Small intestine (tissue), 7 donors: Measurements from ENCODE around the gene TOX3. TPM values are rescaled to one million over a fixed set of nuclear protein-coding genes. Genes with fewer than 3 reads are reported as not detected.

Experiments
- DNase-seq, 2 donors: peaks; one replicate each; pipeline versions ENCODE4 v3.0.0 to v3.0.0-alpha.2; 2013
- FAIRE-seq: peaks from 2 replicates; lab custom pipeline; 2012; peaks lifted over from hg19 to GRCh38; lab: Jason Lieb, UNC
- H3K27ac ChIP-seq, 3 donors: one replicate each; pipeline ENCODE4 v1.5.1; 2013; ENCODE audit warnings: low read length in 2 of 3, mild to moderate bottlenecking in 2 of 3, control low read depth in 1 of 3, inconsistent platforms in 1 of 3, low read depth in 1 of 3, moderate library complexity in 1 of 3
- H3K27me3 ChIP-seq, 3 donors: one replicate each; pipeline ENCODE4 v1.6.1; 2013; ENCODE audit warnings: low read length in 3 of 3, inconsistent platforms in 1 of 3; ENCODE audit not compliant: control insufficient read depth in 3 of 3, insufficient read depth in 3 of 3
- H3K36me3 ChIP-seq, 3 donors: one replicate each; pipeline ENCODE4 v1.6.1; 2013; ENCODE audit warnings: low read length in 3 of 3, inconsistent platforms in 1 of 3, low read depth in 1 of 3, mild to moderate bottlenecking in 1 of 3, moderate library complexity in 1 of 3; ENCODE audit not compliant: control insufficient read depth in 3 of 3, insufficient read depth in 2 of 3
- H3K4me1 ChIP-seq, 3 donors: one replicate each; pipeline ENCODE4 v1.6.1; 2013; ENCODE audit warnings: low read length in 2 of 3, inconsistent platforms in 1 of 3, low read depth in 1 of 3, mild to moderate bottlenecking in 1 of 3, moderate library complexity in 1 of 3; ENCODE audit not compliant: control insufficient read depth in 3 of 3, insufficient read depth in 2 of 3
- H3K4me3 ChIP-seq, 3 donors: one replicate each; pipeline ENCODE4 v1.5.1; 2013; ENCODE audit warnings: low read length in 3 of 3, control low read depth in 1 of 3, inconsistent platforms in 1 of 3, low read depth in 1 of 3, mild to moderate bottlenecking in 1 of 3, moderate library complexity in 1 of 3
- H3K9me3 ChIP-seq, 2 donors: one replicate each; pipeline ENCODE4 v1.6.1; 2013; ENCODE audit warnings: low read depth in 1 of 2, low read length in 1 of 2; ENCODE audit not compliant: control insufficient read depth in 2 of 2, insufficient read depth in 1 of 2
- WGBS, 3 donors: extraction: QIAGEN DNeasy Blood & Tissue Kit; methylation state at CpG; one replicate each; pipeline ENCODE4 v1.1.7; 2013; 5-methylcytosine and 5-hydroxymethylcytosine counted together
- polyA plus RNA-seq, 4 donors: library from polyadenylated mRNA; stranded (reverse) in 3 of 4; unstranded in 1 of 4; fragments of 200-250 nt in 3 of 4; fragments of 120-200 nt in 1 of 4; gene quantifications; one replicate each; pipeline versions ENCODE4 v1.2.1 to v1.2.3, GENCODE V29; 2013
- donor health status: healthy with polysubstance abuse.
- donor health status: control.
- donor health status: control.
- donor health status: Bipolar disorder and iron deficiency.
- donor health status: healthy.

Gene TOX3
- polyA plus RNA-seq, 4 donors = 8.9 to 13.1 (median 9.7) TPM

DNA sequence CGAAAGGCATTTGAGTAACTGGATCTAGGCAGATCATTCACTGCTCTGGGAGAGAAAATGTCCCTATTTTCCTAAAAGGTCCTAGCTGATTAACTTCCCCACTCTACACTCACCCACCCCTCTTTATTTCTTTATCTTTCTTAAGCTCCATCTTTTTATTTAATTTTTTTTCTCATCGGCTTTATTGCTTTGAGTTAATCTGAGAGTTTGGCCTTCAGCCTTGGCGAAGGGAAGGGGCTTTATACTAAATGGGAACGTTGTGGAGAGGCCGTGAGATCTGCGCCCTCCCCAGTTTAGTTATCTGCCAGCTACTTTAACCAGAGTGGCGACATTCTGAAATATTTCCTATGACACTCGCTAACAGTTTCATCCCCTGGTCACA is 882 bp upstream of the TOX3 start:
- Histone ChIP-seq H3K27me3 (peaks cover 0 to 6% (median 5%) of the 10 kb centered on the region in 3 donors), H3K4me1 (peaks cover 0 to 13% (median 0%) of the 10 kb centered on the region in 3 donors), H3K4me3 (peak overlapping the region in 2 of 3 donors; percentile 55 to 85), H3K9me3 (no peaks in the 10 kb centered on the region), H3K27ac (peak overlapping the region in 2 of 3 donors; percentile 12 to 71), H3K36me3 (no peaks in the 10 kb centered on the region)
- no peak for FAIRE-seq
- WGBS, 3 donors = 34 to 47% (median 43%) methylated on average over 8 of the region's 8 CpGs
- no peak for DNase-seq

DNA sequence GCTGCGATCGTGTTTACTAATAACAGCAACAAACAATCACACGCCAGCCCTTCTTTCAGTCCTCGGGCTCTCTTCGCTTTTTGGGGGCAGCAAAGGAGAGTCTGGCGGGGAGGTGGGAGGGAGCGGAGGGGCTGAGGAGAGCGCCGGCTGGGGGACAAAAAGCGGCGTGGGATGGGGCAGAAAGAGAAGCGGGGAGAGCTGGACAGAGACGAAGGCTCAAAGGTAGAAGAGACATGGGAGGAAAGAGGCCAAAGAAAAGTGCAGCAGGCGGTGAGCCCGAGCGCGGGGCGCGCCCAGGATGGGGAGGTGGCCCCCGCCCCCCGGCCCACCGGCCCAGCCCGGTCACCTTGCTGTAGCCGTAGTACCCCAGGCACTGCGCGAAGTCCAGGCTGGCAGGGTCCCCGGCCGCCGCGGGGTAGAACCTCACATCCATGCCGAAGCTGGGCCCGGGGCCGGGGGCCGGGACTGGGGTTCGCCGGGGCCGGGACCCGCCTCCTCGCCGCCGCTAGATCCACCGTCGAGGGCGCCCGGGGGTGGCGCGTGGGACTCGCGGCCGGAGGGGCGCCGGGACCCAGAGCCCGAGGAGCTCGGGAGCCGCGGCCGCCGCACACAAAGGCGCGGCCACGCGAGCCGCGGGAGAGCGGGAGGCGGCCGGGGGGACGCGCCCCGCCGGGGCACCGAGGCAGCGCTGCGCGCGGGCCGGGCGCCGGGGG is 496 bp downstream of the TOX3 start:
- peaks cover 0 to 13% (median 3%) of the 10 kb centered on the region in 3 donors for H3K4me1 ChIP-seq
- H3K27me3 ChIP-seq = peaks cover 0 to 6% (median 5%) of the 10 kb centered on the region in 3 donors
- 2 to 6% (median 3%) methylated on average over 52 to 79 of the region's 79 CpGs for WGBS, 3 donors
- H3K27ac ChIP-seq = peak overlapping the region; percentile 26 to 95 (median 71)
- DNase-seq (peak; percentile 24 to 66), FAIRE-seq (no peak)
- H3K9me3 ChIP-seq = no peaks in the 10 kb centered on the region
- H3K4me3 ChIP-seq = peak overlapping the region; percentile 68 to 85 (median 81)
- H3K36me3 ChIP-seq = no peaks in the 10 kb centered on the region

GRCh38 chr16:52545898-52546266 is 1.1 kb downstream of the TOX3 start:
- 0 to 2% (median 1%) methylated on average over 15 of the region's 15 CpGs for WGBS, 3 donors
- H3K27ac ChIP-seq = peak overlapping the region; percentile 26 to 95 (median 71)
- DNase-seq (peak in 1 of 2 donors; percentile 43), FAIRE-seq (no peak)
- peaks cover 1 to 13% (median 3%) of the 10 kb centered on the region in 3 donors for H3K4me1 ChIP-seq
- no peaks in the 10 kb centered on the region for H3K9me3 ChIP-seq
- H3K36me3 ChIP-seq = no peaks in the 10 kb centered on the region
- peak overlapping the region; percentile 68 to 85 (median 81) for H3K4me3 ChIP-seq
- H3K27me3 ChIP-seq = peaks cover 0 to 6% (median 5%) of the 10 kb centered on the region in 3 donors

DNA sequence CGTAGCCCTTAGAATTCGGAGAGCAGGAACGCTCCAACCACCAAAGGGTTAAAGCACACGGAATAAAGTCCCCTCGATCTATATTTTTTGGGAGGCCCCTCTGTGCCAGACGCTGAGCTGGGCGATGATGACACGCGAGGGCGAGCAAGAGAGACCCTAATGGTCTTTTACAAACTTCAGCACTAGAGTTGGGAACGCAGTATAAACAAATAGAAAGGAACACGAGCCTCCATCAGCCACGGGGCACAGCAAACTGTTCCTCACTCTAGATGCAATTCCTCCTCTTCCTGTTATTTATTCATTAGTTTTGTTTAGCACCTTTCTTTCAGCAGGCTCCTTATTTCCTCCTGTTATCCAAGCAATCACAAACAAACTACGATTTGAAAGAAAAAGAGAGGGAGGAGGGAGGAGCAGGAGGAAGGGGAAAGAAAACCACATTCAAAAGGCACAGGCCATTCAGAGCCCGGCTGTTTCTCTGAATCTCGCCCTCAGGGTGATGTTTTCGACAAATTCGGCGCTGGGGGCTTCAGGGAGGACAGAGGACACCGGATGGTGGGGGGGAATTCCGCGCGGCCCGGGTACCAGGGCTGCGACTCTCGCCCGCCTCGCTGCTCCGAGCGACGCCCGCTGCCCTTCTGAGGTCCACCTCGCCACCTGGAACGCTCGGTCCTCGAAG is 1.6 kb downstream of the TOX3 start:
- peaks cover 3 to 13% (median 3%) of the 10 kb centered on the region in 3 donors for H3K4me1 ChIP-seq
- peak; percentile 33 to 43 for DNase-seq
- WGBS, 3 donors = 0 to 4% (median 2%) methylated on average over 36 of the region's 36 CpGs
- peaks cover 0 to 6% (median 5%) of the 10 kb centered on the region in 3 donors for H3K27me3 ChIP-seq
- peak overlapping the region; percentile 26 to 95 (median 40) for H3K27ac ChIP-seq
- H3K9me3 ChIP-seq = no peaks in the 10 kb centered on the region
- H3K4me3 ChIP-seq = peak overlapping the region; percentile 68 to 85 (median 81)
- no peaks in the 10 kb centered on the region for H3K36me3 ChIP-seq
- no peak for FAIRE-seq

DNA sequence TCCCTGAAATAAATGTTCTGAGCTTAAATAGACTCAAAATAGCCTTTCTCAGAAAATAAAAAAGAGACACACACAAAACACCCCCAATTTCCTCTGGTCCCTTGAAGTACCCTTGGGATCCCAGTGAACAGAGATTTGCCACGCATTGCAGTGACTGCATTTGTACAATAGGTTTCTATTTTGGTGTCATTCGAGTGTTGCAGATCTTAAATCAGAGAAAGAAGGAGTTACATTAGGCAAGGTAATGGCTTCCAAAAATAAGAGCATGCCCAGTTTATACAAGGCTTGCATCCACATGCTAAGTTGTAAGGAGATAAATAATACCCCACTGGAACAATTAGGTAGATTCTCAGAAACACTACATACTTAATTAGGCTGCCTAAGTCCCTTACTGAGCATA is 2.2 kb downstream of the TOX3 start:
- Histone ChIP-seq H3K4me3 (peak overlapping the region in 2 of 3 donors; percentile 81 to 85), H3K4me1 (peaks cover 3 to 13% (median 3%) of the 10 kb centered on the region in 3 donors), H3K9me3 (no peaks in the 10 kb centered on the region), H3K36me3 (no peaks in the 10 kb centered on the region), H3K27ac (peak overlapping the region in 1 of 3 donors; percentile 55), H3K27me3 (peaks cover 0 to 6% (median 5%) of the 10 kb centered on the region in 3 donors)
- 2 to 29% (median 23%) methylated on average over 2 of the region's 2 CpGs for WGBS, 3 donors
- FAIRE-seq (no peak), DNase-seq (no peak)

- DNase-seq (peak; percentile 30 to 65), FAIRE-seq (no peak)
- no peak overlapping the region for H3K27ac ChIP-seq
- 10 to 54% (median 21%) methylated on average over 4 of the region's 4 CpGs for WGBS, 3 donors
- no peaks in the 10 kb centered on the region for H3K36me3 ChIP-seq
- H3K9me3 ChIP-seq = no peaks in the 10 kb centered on the region
- H3K27me3 ChIP-seq = peaks cover 0 to 6% (median 5%) of the 10 kb centered on the region in 3 donors
- H3K4me3 ChIP-seq = peak overlapping the region in 1 of 3 donors; percentile 16
- peaks cover 3 to 11% (median 3%) of the 10 kb centered on the region in 3 donors for H3K4me1 ChIP-seq
Observed at GRCh38 chr16:52543654-52544053, 3.3 kb downstream of the TOX3 start.

DNA sequence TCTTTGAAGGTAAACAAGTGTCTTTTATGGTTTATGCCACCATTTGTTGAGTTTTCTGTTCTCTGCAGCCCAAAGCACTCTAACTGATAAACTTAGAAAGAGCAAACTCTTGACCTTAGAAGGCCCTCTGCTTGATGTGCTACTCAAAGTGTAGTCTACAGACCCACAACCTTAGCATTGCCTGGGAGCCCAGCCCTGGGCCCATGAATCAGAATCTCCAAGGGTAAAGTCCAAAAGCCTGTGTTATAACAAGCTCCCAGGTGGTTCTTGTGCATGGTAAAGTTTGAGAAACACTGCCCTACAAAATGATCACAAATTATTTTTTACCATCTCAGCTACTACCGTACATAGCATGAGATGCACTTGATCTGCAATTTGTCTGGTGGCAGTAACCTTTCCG is 6.0 kb downstream of the TOX3 start:
- no peak overlapping the region for H3K27ac ChIP-seq
- H3K36me3 ChIP-seq = no peaks in the 10 kb centered on the region
- FAIRE-seq = no peak
- H3K27me3 ChIP-seq = peaks cover 0 to 3% (median 0%) of the 10 kb centered on the region in 3 donors
- peak in 1 of 2 donors; percentile 68 for DNase-seq
- H3K4me1 ChIP-seq = peaks cover 0 to 6% (median 3%) of the 10 kb centered on the region in 3 donors
- no peaks in the 10 kb centered on the region for H3K9me3 ChIP-seq
- WGBS, 3 donors = 67 to 88% (median 74%) methylated on average over 2 of the region's 2 CpGs
- H3K4me3 ChIP-seq = no peak overlapping the region

DNA sequence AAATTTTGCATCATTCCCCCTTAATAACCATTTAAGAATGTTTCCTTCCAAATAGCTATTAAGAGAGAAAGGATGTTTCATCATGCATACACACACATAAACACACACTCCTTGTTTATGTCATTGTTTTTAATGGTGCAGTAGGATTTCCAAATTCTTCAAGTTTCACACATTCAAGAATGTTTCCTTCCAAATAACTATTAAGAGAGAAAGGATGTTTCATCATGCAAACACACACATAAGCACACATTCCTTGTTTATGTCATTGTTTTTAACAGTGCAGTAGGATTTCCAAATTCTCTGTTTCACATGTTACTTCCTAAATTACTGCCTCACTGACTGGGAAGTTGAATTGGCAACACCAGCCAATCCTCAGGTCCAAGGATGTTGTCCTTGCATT is 7.8 kb downstream of the TOX3 start:
- H3K4me1 ChIP-seq = peaks cover 0 to 6% (median 3%) of the 10 kb centered on the region in 3 donors
- no peaks in the 10 kb centered on the region for H3K27me3 ChIP-seq
- DNase-seq (no peak), FAIRE-seq (no peak)
- H3K27ac ChIP-seq = no peak overlapping the region
- no peaks in the 10 kb centered on the region for H3K36me3 ChIP-seq
- no peak overlapping the region for H3K4me3 ChIP-seq
- H3K9me3 ChIP-seq = no peaks in the 10 kb centered on the region
